ENCODE results near the gene UPF2. TPM values are rescaled to one million over a fixed set of nuclear protein-coding genes. Genes with fewer than 3 reads are reported as not detected.

UPF2 gene
- total and polyA plus RNA-seq, 2 of the 4 experiments (the other 2 are of a cell fraction), result 9.2 to 14.3 TPM

GRCh38 chr10:11908536-11908935 is 134.1 kb downstream of the UPF2 start:
- Histone ChIP-seq H3K9me1 (ENCODE audit: insufficient read depth, low read length) (no peaks in the 10 kb centered on the region), H2AK5ac (ENCODE audit: low read depth, low read length) (no peak overlapping the region), H4K91ac (ENCODE audit: insufficient read depth, low read depth, low read length) (no peak overlapping the region), H2BK20ac (ENCODE audit: low read depth, low read length) (no peak overlapping the region), H4K5ac (ENCODE audit: low read depth, low read length) (no peak overlapping the region), H3K9ac (ENCODE audit: low read depth, low read length) (no peak overlapping the region), H3K27ac (ENCODE audit: insufficient read depth, low read length) (no peak overlapping the region), H3K79me1 (ENCODE audit: low read depth in 1 of 2, low read length in 2 of 2) (no peaks in the 10 kb centered on the region), H3K9me3 (ENCODE audit: control insufficient read depth, insufficient read depth, low read length) (no peaks in the 10 kb centered on the region), H2AK9ac (replicated peaks; ENCODE audit: low read depth, low read length, poor library complexity) (no peak overlapping the region), H4K8ac (ENCODE audit: low read depth in 2 of 2, low read length in 2 of 2) (no peak overlapping the region), H3K56ac (ENCODE audit: extremely low read depth, insufficient read depth, low read length) (no peak overlapping the region), H3K27me3 (ENCODE audit: control insufficient read depth, insufficient read depth, low read length) (no peaks in the 10 kb centered on the region; the same call in 1 of the 2 replicates), H3K18ac (ENCODE audit: low read depth, low read length) (no peak overlapping the region), H3K4me1 (ENCODE audit: control insufficient read depth, insufficient read depth, low read length) (no peaks in the 10 kb centered on the region), H3K4me2 (ENCODE audit: low read depth, low read length) (no peak overlapping the region), H2BK5ac (ENCODE audit: low read depth, low read length, poor library complexity, severe bottlenecking) (no peak overlapping the region), H3K23ac (ENCODE audit: low read depth, low read length) (no peak overlapping the region), H2AFZ (replicated peaks; ENCODE audit: low read length, poor library complexity) (no peak overlapping the region), H3K14ac (replicated peaks; ENCODE audit: low read depth, low read length) (no peak overlapping the region), H3K4ac (ENCODE audit: low read depth, low read length) (no peak overlapping the region), H3K4me3 (ENCODE audit: insufficient read depth, low read depth, low read length) (no peak overlapping the region), H2BK120ac (ENCODE audit: low read depth, low read length) (no peak overlapping the region), H4K20me1 (ENCODE audit: insufficient read depth, low read length) (no peaks in the 10 kb centered on the region), H3K36me3 (ENCODE audit: control insufficient read depth, insufficient read depth, low read length) (no peaks in the 10 kb centered on the region), H2BK15ac (ENCODE audit: low read depth, low read length) (no peak overlapping the region)
- dilution Hi-C loops (cut with HindIII; ENCODE audit: low sequenced_read_pairs, unreplicated experiment), result no loop called here
- WGBS, 2 experiments (ENCODE audit: extremely low coverage in 2 of 2, insufficient read length in 1 of 2), result 49% methylated on average over 4 of the region's 10 CpGs; no CpG with 5 or more reads in 1 of the 2 experiments
- in situ Hi-C loops (cut with MboI; ENCODE audit: low sequenced_read_pairs), result no loop called here
- no TSS peak for BruUV-seq (replicated peaks)
- ChIA-PET POLR2A (ENCODE audit: unreplicated experiment) (no interaction called here), CTCF (no interaction called here)
- intact Hi-C loops (cut with micrococcal nuclease), result no loop called here
- DNase-seq (no peak), ATAC-seq (ENCODE audit: low read depth) (no peak)
- no peak for TF ChIP-seq MXI1 (IDR thresholded peaks at IDR 0.05; ENCODE audit: borderline replicate concordance, low read depth, low read length)
- no peak for TF ChIP-seq POLR2A (IDR thresholded peaks at IDR 0.05; ENCODE audit: low read depth, low read length)
- TF ChIP-seq MAFK (IDR thresholded peaks at IDR 0.05; ENCODE audit: low read depth, low read length), result no peak
- no peak for TF ChIP-seq SMC3 (IDR thresholded peaks at IDR 0.05; ENCODE audit: low read depth, low read length)
- TF ChIP-seq RCOR1 (IDR thresholded peaks at IDR 0.05; ENCODE audit: insufficient replicate concordance, low read length), result no peak
- no peak for TF ChIP-seq RFX5 (IDR thresholded peaks at IDR 0.05; ENCODE audit: low read depth, low read length)
- TF ChIP-seq CEBPB (IDR thresholded peaks at IDR 0.05; ENCODE audit: low read depth, low read length), result no peak
- no peak for TF ChIP-seq RAD21 (IDR thresholded peaks at IDR 0.05; ENCODE audit: low read length)
- no peak for TF ChIP-seq FOS (IDR thresholded peaks at IDR 0.05; ENCODE audit: low read depth, low read length)
- no peak for TF ChIP-seq BHLHE40 (IDR thresholded peaks at IDR 0.05; ENCODE audit: low read depth, low read length)
